ENCODE data around the gene PAPOLB. TPM values are rescaled to one million over a fixed set of nuclear protein-coding genes. Genes with fewer than 3 reads are reported as not detected.

The PAPOLB gene
- total RNA-seq, 2 donors from 2014 or later = 0.68 to 1.1 TPM

GRCh38 chr7:4841007-4841784, 20.6 kb downstream of the PAPOLB start:
- H3K9me3 ChIP-seq = no peaks in the 10 kb centered on the region
- H3K4me1 ChIP-seq (ENCODE audit: control insufficient read depth in 1 of 2, low read depth in 2 of 2) = no peaks in the 10 kb centered on the region
- no peak overlapping the region for H3K27ac ChIP-seq
- ATAC-seq (ENCODE audit: insufficient number of reproducible peaks, low FRiP score, low read depth) = no peak
- no peak for TF ChIP-seq CTCF (IDR thresholded peaks at IDR 0.05)
- H3K36me3 ChIP-seq = no peaks in the 10 kb centered on the region
- H3K4me3 ChIP-seq = no peak overlapping the region
- DNase-seq (ENCODE audit: low spot score) = no peak
- H3K27me3 ChIP-seq (replicated peaks; ENCODE audit: insufficient read depth) = no peaks in the 10 kb centered on the region

GRCh38 chr7:4840079-4840501, 21.7 kb downstream of the PAPOLB start:
- no peak overlapping the region for H3K4me3 ChIP-seq
- TF ChIP-seq CTCF (IDR thresholded peaks at IDR 0.05) = no peak
- no peaks in the 10 kb centered on the region for H3K36me3 ChIP-seq
- no peak overlapping the region for H3K27ac ChIP-seq
- no peaks in the 10 kb centered on the region for H3K4me1 ChIP-seq (ENCODE audit: control insufficient read depth in 1 of 2, low read depth in 2 of 2)
- no peak for ATAC-seq (ENCODE audit: insufficient number of reproducible peaks, low FRiP score, low read depth)
- DNase-seq (ENCODE audit: low spot score) = no peak
- no peaks in the 10 kb centered on the region for H3K9me3 ChIP-seq
- no peaks in the 10 kb centered on the region for H3K27me3 ChIP-seq (replicated peaks; ENCODE audit: insufficient read depth)

GRCh38 chr7:4838626-4839334, 23.1 kb downstream of the PAPOLB start:
- DNase-seq (ENCODE audit: low spot score) (no peak), ATAC-seq (ENCODE audit: insufficient number of reproducible peaks, low FRiP score, low read depth) (no peak)
- H3K9me3 ChIP-seq = no peaks in the 10 kb centered on the region
- H3K27ac ChIP-seq = no peak overlapping the region
- no peaks in the 10 kb centered on the region for H3K36me3 ChIP-seq
- H3K27me3 ChIP-seq (replicated peaks; ENCODE audit: insufficient read depth) = no peaks in the 10 kb centered on the region
- no peak for TF ChIP-seq CTCF (IDR thresholded peaks at IDR 0.05)
- H3K4me3 ChIP-seq = no peak overlapping the region
- H3K4me1 ChIP-seq (ENCODE audit: control insufficient read depth in 1 of 2, low read depth in 2 of 2) = no peaks in the 10 kb centered on the region

- DNase-seq (ENCODE audit: low spot score) (no peak), ATAC-seq (ENCODE audit: insufficient number of reproducible peaks, low FRiP score, low read depth) (no peak)
- H3K4me1 ChIP-seq (ENCODE audit: control insufficient read depth in 1 of 2, low read depth in 2 of 2) = no peaks in the 10 kb centered on the region
- H3K4me3 ChIP-seq = no peak overlapping the region
- H3K9me3 ChIP-seq = no peaks in the 10 kb centered on the region
- no peak overlapping the region for H3K27ac ChIP-seq
- no peak for TF ChIP-seq CTCF (IDR thresholded peaks at IDR 0.05)
- H3K27me3 ChIP-seq (replicated peaks; ENCODE audit: insufficient read depth) = no peaks in the 10 kb centered on the region
- no peaks in the 10 kb centered on the region for H3K36me3 ChIP-seq
These were observed 23.8 kb downstream of the PAPOLB start for GRCh38 chr7:4837803-4838625.

Data from thoracic aorta (tissue), 2 donors.